ENCODE results near the gene AWAT1.

GRCh38 chrX:70264784-70265183 is 30.3 kb downstream of the AWAT1 start:
- TF ChIP-seq CTCF (IDR thresholded peaks at IDR 0.05; ENCODE audit: insufficient read depth, low read depth, low read length) (no peak), EZH2 (IDR thresholded peaks at IDR 0.05; ENCODE audit: insufficient read depth, low read length) (no peak)
